ENCODE data around the gene TCAF2.
"Not testable (repeated sequence)": the region's sequence is repeated elsewhere in the genome, so short reads cannot be mapped to it uniquely, and the experiment has no call there.

TCAF2 gene

GRCh38 chr7:143620646-143621045 lies at the start of gene TCAF2:
TSS of gene TCAF2 (plus strand) at chr7:143620974.
- H3K4me1 Mint-ChIP-seq, H3K4me3 Mint-ChIP-seq, H3K27ac Mint-ChIP-seq, H3K9me3 Mint-ChIP-seq, H3K27me3 Mint-ChIP-seq, H3K36me3 Mint-ChIP-seq: not testable (repeated sequence)

- H3K36me3 Mint-ChIP-seq, H3K27me3 Mint-ChIP-seq, H3K9me3 Mint-ChIP-seq, H3K27ac Mint-ChIP-seq, H3K4me1 Mint-ChIP-seq, H3K4me3 Mint-ChIP-seq: not testable (repeated sequence)
Measured at GRCh38 chr7:143571501-143571900, 49.3 kb upstream of the TCAF2 start, which contains the start of gene CTAGE15. TSS of gene CTAGE15 (plus strand) at chr7:143571801. CDS start at chr7:143571818, 17 bp downstream.

- not testable (repeated sequence) for H3K9me3 Mint-ChIP-seq, H3K4me3 Mint-ChIP-seq, H3K36me3 Mint-ChIP-seq, H3K27ac Mint-ChIP-seq, H3K4me1 Mint-ChIP-seq, H3K27me3 Mint-ChIP-seq
Measured at GRCh38 chr7:143588183-143588582, 32.6 kb upstream of the TCAF2 start.

GRCh38 chr7:143589897-143590296 lies 30.9 kb upstream of the TCAF2 start:
- H3K27me3 Mint-ChIP-seq, H3K27ac Mint-ChIP-seq, H3K9me3 Mint-ChIP-seq, H3K4me1 Mint-ChIP-seq, H3K36me3 Mint-ChIP-seq, H3K4me3 Mint-ChIP-seq: not testable (repeated sequence)

GRCh38 chr7:143598086-143598485 lies 22.7 kb upstream of the TCAF2 start:
- H3K4me1 Mint-ChIP-seq, H3K4me3 Mint-ChIP-seq, H3K9me3 Mint-ChIP-seq, H3K27me3 Mint-ChIP-seq, H3K27ac Mint-ChIP-seq, H3K36me3 Mint-ChIP-seq: not testable (repeated sequence)

- H3K4me1 Mint-ChIP-seq, H3K4me3 Mint-ChIP-seq, H3K9me3 Mint-ChIP-seq, H3K36me3 Mint-ChIP-seq, H3K27me3 Mint-ChIP-seq, H3K27ac Mint-ChIP-seq: not testable (repeated sequence)
Measured at GRCh38 chr7:143603549-143603948, 17.2 kb upstream of the TCAF2 start.

GRCh38 chr7:143606088-143606487 lies 14.7 kb upstream of the TCAF2 start:
- not testable (repeated sequence) for H3K36me3 Mint-ChIP-seq, H3K9me3 Mint-ChIP-seq, H3K4me3 Mint-ChIP-seq, H3K27me3 Mint-ChIP-seq, H3K27ac Mint-ChIP-seq, H3K4me1 Mint-ChIP-seq

- H3K9me3 Mint-ChIP-seq, H3K27ac Mint-ChIP-seq, H3K36me3 Mint-ChIP-seq, H3K4me3 Mint-ChIP-seq, H3K4me1 Mint-ChIP-seq, H3K27me3 Mint-ChIP-seq: not testable (repeated sequence)
Measured at GRCh38 chr7:143615545-143615944, 5.2 kb upstream of the TCAF2 start.

GRCh38 chr7:143617204-143617603 lies 3.6 kb upstream of the TCAF2 start:
- H3K4me1 Mint-ChIP-seq: not testable (repeated sequence)

GRCh38 chr7:143620058-143620457 lies 716 bp upstream of the TCAF2 start:
- not testable (repeated sequence) for H3K4me3 Mint-ChIP-seq, H3K4me1 Mint-ChIP-seq, H3K9me3 Mint-ChIP-seq, H3K27ac Mint-ChIP-seq, H3K27me3 Mint-ChIP-seq, H3K36me3 Mint-ChIP-seq

More at GRCh38 chr7:143617204-143617603, 3.6 kb upstream of the TCAF2 start:
- not testable (repeated sequence) for H3K27me3 Mint-ChIP-seq, H3K27ac Mint-ChIP-seq, H3K36me3 Mint-ChIP-seq, H3K4me3 Mint-ChIP-seq, H3K9me3 Mint-ChIP-seq

- H3K4me1 Mint-ChIP-seq, H3K27me3 Mint-ChIP-seq, H3K4me3 Mint-ChIP-seq, H3K9me3 Mint-ChIP-seq, H3K36me3 Mint-ChIP-seq, H3K27ac Mint-ChIP-seq: not testable (repeated sequence)
Measured at GRCh38 chr7:143621175-143621574, 401 bp downstream of the TCAF2 start.

- H3K9me3 Mint-ChIP-seq, H3K27me3 Mint-ChIP-seq, H3K27ac Mint-ChIP-seq, H3K4me3 Mint-ChIP-seq, H3K36me3 Mint-ChIP-seq, H3K4me1 Mint-ChIP-seq: not testable (repeated sequence)
Measured at GRCh38 chr7:143622130-143622529, 1.4 kb downstream of the TCAF2 start.

- not testable (repeated sequence) for H3K4me3 Mint-ChIP-seq, H3K36me3 Mint-ChIP-seq, H3K27me3 Mint-ChIP-seq, H3K9me3 Mint-ChIP-seq, H3K4me1 Mint-ChIP-seq, H3K27ac Mint-ChIP-seq
Measured at GRCh38 chr7:143630653-143631052, 9.9 kb downstream of the TCAF2 start.

GRCh38 chr7:143632506-143632905 lies 11.7 kb downstream of the TCAF2 start:
- H3K27ac Mint-ChIP-seq, H3K36me3 Mint-ChIP-seq, H3K9me3 Mint-ChIP-seq, H3K4me1 Mint-ChIP-seq, H3K27me3 Mint-ChIP-seq, H3K4me3 Mint-ChIP-seq: not testable (repeated sequence)

- H3K27me3 Mint-ChIP-seq, H3K4me1 Mint-ChIP-seq, H3K4me3 Mint-ChIP-seq, H3K9me3 Mint-ChIP-seq, H3K27ac Mint-ChIP-seq, H3K36me3 Mint-ChIP-seq: not testable (repeated sequence)
Measured at GRCh38 chr7:143633013-143633618, 12.3 kb downstream of the TCAF2 start.

- H3K4me3 Mint-ChIP-seq, H3K36me3 Mint-ChIP-seq, H3K27me3 Mint-ChIP-seq, H3K9me3 Mint-ChIP-seq, H3K4me1 Mint-ChIP-seq, H3K27ac Mint-ChIP-seq: not testable (repeated sequence)
Measured at GRCh38 chr7:143635364-143636240, 14.8 kb downstream of the TCAF2 start.

GRCh38 chr7:143639372-143639771 lies 18.6 kb downstream of the TCAF2 start:
- not testable (repeated sequence) for H3K4me3 Mint-ChIP-seq, H3K4me1 Mint-ChIP-seq, H3K27ac Mint-ChIP-seq, H3K27me3 Mint-ChIP-seq, H3K9me3 Mint-ChIP-seq, H3K36me3 Mint-ChIP-seq

Measured in activated naive CD4-positive, alpha-beta T cell treated with anti-CD3 and anti-CD28 coated beads, Interleukin-2, amount 50 U/mL, for 24 hours (primary cell).